Stomach smooth muscle (tissue), 2 donors: ENCODE results near the gene CACNA2D4.

Source experiments
- H3K27ac ChIP-seq: one replicate; pipeline ENCODE4 v1.7.0; 2013; ENCODE audit warnings: mild to moderate bottlenecking, low read length, inconsistent platforms
- H3K27me3 ChIP-seq, 2 donors: one replicate each; pipeline ENCODE4 v1.7.0; 2013; ENCODE audit warnings: low read length in 2 of 2; ENCODE audit not compliant: insufficient read depth in 2 of 2, control insufficient read depth in 1 of 2
- H3K36me3 ChIP-seq, 2 donors: one replicate each; pipeline ENCODE4 v1.7.0; 2013; ENCODE audit warnings: low read length in 2 of 2; ENCODE audit not compliant: control insufficient read depth in 2 of 2, insufficient read depth in 2 of 2
- H3K4me1 ChIP-seq: one replicate; pipeline ENCODE4 v1.7.0; 2013; ENCODE audit warnings: low read length; ENCODE audit not compliant: control insufficient read depth, insufficient read depth
- H3K4me3 ChIP-seq, 2 donors: one replicate each; pipeline ENCODE4 v1.7.0; 2013; ENCODE audit warnings: low read length in 2 of 2
- H3K9ac ChIP-seq, 2 donors: one replicate each; pipeline ENCODE4 v1.7.0; 2013; ENCODE audit warnings: low read length in 2 of 2, mild to moderate bottlenecking in 1 of 2
- H3K9me3 ChIP-seq, 2 donors: one replicate each; pipeline ENCODE4 v1.7.0; 2013; ENCODE audit warnings: low read length in 2 of 2; ENCODE audit not compliant: control insufficient read depth in 2 of 2
- donor health status: healthy.
- donor health status: Pancreatic carcinoma.

Gene CACNA2D4

DNA sequence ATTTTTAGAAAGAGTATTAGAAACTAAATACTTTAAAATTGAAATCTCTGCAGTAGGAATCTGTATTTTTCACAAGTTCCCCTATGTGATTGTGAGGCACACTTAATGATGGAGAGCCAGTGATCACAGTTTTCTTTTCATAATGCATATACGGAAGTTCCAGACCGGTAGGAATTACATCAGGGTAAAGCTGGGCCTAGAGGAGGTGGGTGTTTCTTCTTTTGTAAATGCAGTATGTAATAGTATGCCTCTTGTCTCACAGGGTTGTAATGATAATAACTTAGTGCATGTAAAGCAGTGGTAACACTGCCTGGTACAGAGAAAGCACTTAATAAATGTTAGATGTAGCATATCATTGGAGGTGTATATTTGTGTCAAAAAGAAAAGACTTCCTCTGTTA lies 155.3 kb downstream of the CACNA2D4 start:
- no peaks in the 10 kb centered on the region for H3K27me3 ChIP-seq
- no peak overlapping the region for H3K9ac ChIP-seq
- H3K4me3 ChIP-seq, result no peak overlapping the region
- no peak overlapping the region for H3K27ac ChIP-seq
- H3K9me3 ChIP-seq, result no peaks in the 10 kb centered on the region
- peaks cover 2% of the 10 kb centered on the region for H3K4me1 ChIP-seq
- H3K36me3 ChIP-seq, result no peaks in the 10 kb centered on the region

DNA sequence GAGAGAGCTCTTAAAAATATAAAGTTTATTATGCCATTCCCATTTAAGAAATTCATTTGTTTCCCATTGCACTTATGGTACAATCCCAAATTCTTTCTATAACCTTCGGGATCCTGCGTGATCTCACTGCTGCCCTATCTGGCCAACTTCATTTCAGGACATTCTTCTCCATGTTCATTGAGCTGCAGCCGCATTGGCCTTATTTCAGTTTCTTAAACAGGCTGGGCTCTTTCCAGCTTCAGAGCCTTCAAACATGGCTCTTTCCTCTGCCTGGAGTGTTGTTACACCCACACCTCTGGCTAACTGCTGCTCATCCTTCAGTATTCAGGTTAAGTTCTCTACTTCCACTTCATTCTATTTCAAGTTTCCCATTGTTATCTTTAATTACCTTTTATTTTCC lies 156.6 kb downstream of the CACNA2D4 start:
- no peak overlapping the region for H3K27ac ChIP-seq
- no peak overlapping the region for H3K9ac ChIP-seq
- no peak overlapping the region for H3K4me3 ChIP-seq
- H3K36me3 ChIP-seq, result no peaks in the 10 kb centered on the region
- no peaks in the 10 kb centered on the region for H3K27me3 ChIP-seq
- H3K4me1 ChIP-seq, result peaks cover 2% of the 10 kb centered on the region
- H3K9me3 ChIP-seq, result no peaks in the 10 kb centered on the region

DNA sequence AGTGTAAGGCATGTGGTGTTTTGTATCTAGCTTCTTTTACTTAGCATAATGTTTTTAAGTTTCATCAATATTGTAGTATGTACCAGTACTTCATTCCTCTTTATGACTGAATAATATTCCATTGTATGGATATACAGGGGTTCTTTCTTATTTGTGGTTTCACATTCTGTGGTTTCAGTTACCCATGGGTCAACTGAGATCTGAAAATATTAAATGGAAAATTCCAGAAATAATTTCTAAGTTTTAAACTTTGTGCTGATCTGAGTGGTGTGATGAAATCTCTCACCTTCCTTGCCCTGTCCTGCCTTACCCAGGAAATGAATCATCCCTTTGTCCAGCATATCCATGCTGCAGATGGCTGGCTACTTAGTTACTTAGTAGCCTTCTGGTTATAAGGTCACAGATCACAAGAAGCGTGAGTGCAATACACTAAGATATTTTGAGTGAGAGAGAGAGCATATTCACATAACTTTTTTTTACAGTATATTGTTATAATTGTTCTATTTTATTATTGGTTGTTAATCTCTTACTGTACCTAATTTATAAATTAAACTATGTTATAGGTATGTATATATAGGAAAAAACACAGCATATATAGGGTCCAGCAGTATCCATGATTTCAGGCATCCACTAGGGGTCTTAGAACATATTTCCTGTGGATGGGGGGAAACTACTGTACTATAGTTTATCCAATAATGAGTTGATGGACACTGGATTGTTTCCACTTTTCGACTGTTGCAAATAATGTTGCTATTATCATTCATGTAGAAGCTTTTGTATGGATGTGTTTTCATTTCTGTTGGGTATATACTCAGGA lies 157.7 kb downstream of the CACNA2D4 start:
- H3K36me3 ChIP-seq, result no peaks in the 10 kb centered on the region
- no peak overlapping the region for H3K9ac ChIP-seq
- no peaks in the 10 kb centered on the region for H3K9me3 ChIP-seq
- H3K27me3 ChIP-seq, result no peaks in the 10 kb centered on the region
- H3K4me1 ChIP-seq, result peaks cover 2% of the 10 kb centered on the region
- H3K4me3 ChIP-seq, result no peak overlapping the region
- H3K27ac ChIP-seq, result no peak overlapping the region

DNA sequence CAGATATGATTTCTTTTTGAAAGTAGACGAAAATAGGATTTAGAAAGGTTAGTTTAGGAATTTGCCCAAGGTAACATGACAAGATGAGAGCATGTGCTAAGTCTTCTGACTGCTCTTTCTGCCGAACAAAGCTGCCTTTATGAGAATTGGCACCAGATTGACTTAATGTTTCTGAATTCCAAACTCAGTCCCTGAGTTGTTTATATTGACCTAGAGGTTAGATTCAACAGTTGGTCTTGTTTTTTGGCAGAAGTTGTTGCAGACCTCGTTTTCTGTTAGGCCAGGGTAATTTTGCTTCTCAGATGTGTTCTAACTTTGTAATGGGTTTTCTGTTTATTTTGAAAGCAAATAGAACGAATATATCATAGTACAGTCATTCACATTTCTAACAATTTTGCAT lies 159.6 kb downstream of the CACNA2D4 start:
- H3K27me3 ChIP-seq, result no peaks in the 10 kb centered on the region
- H3K9ac ChIP-seq, result no peak overlapping the region
- H3K27ac ChIP-seq, result no peak overlapping the region
- H3K4me3 ChIP-seq, result no peak overlapping the region
- H3K36me3 ChIP-seq, result no peaks in the 10 kb centered on the region
- H3K4me1 ChIP-seq, result peaks cover 2% of the 10 kb centered on the region
- H3K9me3 ChIP-seq, result no peaks in the 10 kb centered on the region

DNA sequence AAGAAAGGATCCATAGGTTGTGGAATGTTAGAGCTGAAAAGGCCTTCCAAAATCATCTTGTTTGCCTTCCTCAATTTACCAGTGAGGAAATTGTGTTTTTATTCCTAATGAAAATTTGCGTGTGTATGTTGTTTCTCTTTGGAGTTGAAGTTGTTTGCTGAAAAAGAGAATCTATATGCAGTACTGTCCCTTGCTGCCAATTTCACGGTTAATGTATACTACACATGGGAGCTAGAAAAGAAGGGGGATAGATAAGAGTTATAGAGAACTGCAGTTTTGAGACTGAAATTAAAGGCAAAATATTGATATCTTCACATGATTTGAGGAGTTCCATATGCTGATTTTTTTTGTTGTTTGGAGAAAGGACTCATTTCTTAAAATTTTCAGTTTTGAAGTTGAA lies 160.1 kb downstream of the CACNA2D4 start:
- Histone ChIP-seq H3K4me1 (peaks cover 2% of the 10 kb centered on the region), H3K9me3 (no peaks in the 10 kb centered on the region), H3K36me3 (no peaks in the 10 kb centered on the region), H3K9ac (no peak overlapping the region), H3K4me3 (no peak overlapping the region), H3K27ac (no peak overlapping the region), H3K27me3 (no peaks in the 10 kb centered on the region)

DNA sequence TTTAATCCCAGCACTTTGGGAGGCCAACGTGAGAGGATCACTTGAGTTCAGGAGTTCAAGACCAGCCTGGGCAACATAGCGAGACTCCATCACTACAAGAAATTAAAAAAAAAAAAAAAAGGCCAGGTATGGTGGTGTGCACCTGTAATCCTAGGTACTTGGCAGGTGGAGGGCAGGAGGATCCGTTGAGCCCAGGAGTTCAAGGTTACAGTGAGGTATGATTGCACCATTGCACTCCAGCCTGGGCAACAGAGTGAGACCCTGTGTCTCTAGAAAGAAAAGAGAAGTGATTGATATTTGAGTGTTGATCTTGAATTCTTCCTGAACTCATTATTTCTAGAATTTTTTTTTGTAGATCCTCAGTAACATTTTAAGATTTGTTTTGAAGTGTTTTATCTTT lies 168.2 kb downstream of the CACNA2D4 start:
- Histone ChIP-seq H3K9ac (no peak overlapping the region), H3K9me3 (peaks cover 0 to 4% of the 10 kb centered on the region in 2 donors), H3K36me3 (no peaks in the 10 kb centered on the region), H3K4me3 (no peak overlapping the region), H3K27me3 (no peaks in the 10 kb centered on the region), H3K27ac (no peak overlapping the region), H3K4me1 (no peaks in the 10 kb centered on the region)

DNA sequence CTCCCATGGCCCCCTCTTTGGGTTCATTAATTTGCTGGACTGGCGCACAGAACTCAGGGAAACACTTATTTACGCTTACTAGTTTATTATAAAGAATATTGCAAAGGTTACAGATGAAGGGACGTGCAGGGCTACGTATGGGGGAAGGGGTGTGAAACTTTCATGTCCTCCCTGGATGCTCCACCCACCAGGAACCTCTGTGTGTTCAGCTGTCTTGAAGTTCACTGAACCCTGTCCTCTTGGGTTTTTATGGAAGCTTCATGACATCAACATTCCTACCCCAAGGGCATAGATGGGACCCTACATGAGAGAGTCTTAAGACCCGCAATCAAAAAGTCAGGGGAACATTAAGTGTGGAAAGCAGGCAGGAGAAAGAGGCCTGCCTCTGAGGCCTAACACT lies 169.4 kb downstream of the CACNA2D4 start:
- Histone ChIP-seq H3K27me3 (no peaks in the 10 kb centered on the region), H3K4me1 (no peaks in the 10 kb centered on the region), H3K36me3 (no peaks in the 10 kb centered on the region), H3K4me3 (no peak overlapping the region), H3K9ac (no peak overlapping the region), H3K27ac (no peak overlapping the region), H3K9me3 (peaks cover 0 to 4% of the 10 kb centered on the region in 2 donors)

DNA sequence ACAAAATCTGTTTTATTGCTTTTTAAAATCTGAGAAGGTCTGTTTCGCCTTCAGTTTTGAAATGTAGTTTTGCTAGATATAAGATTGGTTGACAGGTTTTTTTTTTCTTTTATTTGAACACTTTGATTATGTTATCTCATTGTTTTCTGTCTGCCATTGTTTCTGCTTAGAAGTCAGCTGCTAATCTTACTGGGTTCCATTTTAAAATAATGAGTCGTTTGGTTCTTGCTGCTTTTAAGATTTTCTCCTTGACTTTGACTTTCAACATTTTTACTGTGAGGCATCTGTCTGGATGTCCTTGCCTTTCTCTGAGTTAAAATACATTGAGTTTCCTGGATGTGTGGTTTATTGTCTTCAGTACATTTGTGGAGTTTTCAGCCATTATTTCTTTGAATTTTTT lies 170.8 kb downstream of the CACNA2D4 start:
- no peaks in the 10 kb centered on the region for H3K4me1 ChIP-seq
- H3K27me3 ChIP-seq, result no peaks in the 10 kb centered on the region
- H3K4me3 ChIP-seq, result no peak overlapping the region
- peaks cover 0 to 4% of the 10 kb centered on the region in 2 donors for H3K9me3 ChIP-seq
- H3K27ac ChIP-seq, result no peak overlapping the region
- H3K9ac ChIP-seq, result no peak overlapping the region
- no peaks in the 10 kb centered on the region for H3K36me3 ChIP-seq

DNA sequence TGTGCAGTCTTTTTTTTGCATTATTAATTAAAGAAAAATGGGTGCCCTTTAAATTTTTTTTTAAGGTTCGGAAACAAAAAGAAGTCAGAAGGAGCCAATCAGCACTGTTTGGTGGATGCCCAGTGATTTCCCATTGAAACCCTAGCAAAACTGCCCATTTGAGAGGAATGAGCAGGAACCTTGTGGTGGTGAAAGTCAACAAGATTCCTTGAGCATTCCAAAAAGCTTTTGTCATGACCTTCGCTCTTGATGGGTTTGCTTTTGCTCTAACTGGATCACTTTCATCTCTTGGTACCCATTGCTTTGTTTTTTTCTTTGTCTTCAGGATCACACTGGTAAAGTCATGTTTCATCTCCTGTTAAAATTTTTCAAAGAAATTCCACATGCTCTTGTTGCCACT lies 173.5 kb downstream of the CACNA2D4 start:
- Histone ChIP-seq H3K4me1 (no peaks in the 10 kb centered on the region), H3K4me3 (no peak overlapping the region), H3K9ac (no peak overlapping the region), H3K27ac (no peak overlapping the region), H3K9me3 (peaks cover 0 to 4% of the 10 kb centered on the region in 2 donors), H3K36me3 (no peaks in the 10 kb centered on the region), H3K27me3 (no peaks in the 10 kb centered on the region)
